Effector memory CD4-positive, alpha-beta T cell (primary cell): ENCODE results near the gene PPP3R2.

Source experiments
- DNase-seq, 3 donors: peaks; one replicate each; pipeline ENCODE4 v3.0.0-alpha.2; 2020
- H3K27ac ChIP-seq: 2 replicates; pipeline ENCODE4 v1.7.0; 2013; ENCODE audit warnings: mild to moderate bottlenecking, low read length, moderate library complexity; ENCODE audit not compliant: insufficient read depth, poor library complexity, severe bottlenecking
- H3K27me3 ChIP-seq: replicated peaks from 2 replicates; pipeline ENCODE4 v1.7.0; 2013; ENCODE audit warnings: mild to moderate bottlenecking, low read length; ENCODE audit not compliant: insufficient read depth, control insufficient read depth, poor library complexity, severe bottlenecking
- H3K36me3 ChIP-seq: 2 replicates; pipeline ENCODE4 v1.7.0; 2013; ENCODE audit warnings: mild to moderate bottlenecking, low read length, moderate library complexity; ENCODE audit not compliant: control insufficient read depth, insufficient read depth
- H3K4me1 ChIP-seq: 2 replicates; pipeline ENCODE4 v1.7.0; 2013; ENCODE audit warnings: low read length, mild to moderate bottlenecking; ENCODE audit not compliant: control insufficient read depth, insufficient read depth, poor library complexity, severe bottlenecking
- H3K4me3 ChIP-seq: 2 replicates; pipeline ENCODE4 v1.7.0; 2013; ENCODE audit warnings: low read length, low read depth, mild to moderate bottlenecking; ENCODE audit not compliant: insufficient read depth, poor library complexity, severe bottlenecking
- H3K9me3 ChIP-seq: 2 replicates; pipeline ENCODE4 v1.7.0; 2013; ENCODE audit warnings: mild to moderate bottlenecking, low read length, moderate library complexity; ENCODE audit not compliant: control insufficient read depth
- total RNA-seq, 3 donors: gene quantifications; one replicate each; lab custom pipeline; 2026; lab: John Stamatoyannopoulos, UW

PPP3R2 gene, protein sequence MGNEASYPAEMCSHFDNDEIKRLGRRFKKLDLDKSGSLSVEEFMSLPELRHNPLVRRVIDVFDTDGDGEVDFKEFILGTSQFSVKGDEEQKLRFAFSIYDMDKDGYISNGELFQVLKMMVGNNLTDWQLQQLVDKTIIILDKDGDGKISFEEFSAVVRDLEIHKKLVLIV
- 0 reads per million in 3 donors for total RNA-seq

DNA sequence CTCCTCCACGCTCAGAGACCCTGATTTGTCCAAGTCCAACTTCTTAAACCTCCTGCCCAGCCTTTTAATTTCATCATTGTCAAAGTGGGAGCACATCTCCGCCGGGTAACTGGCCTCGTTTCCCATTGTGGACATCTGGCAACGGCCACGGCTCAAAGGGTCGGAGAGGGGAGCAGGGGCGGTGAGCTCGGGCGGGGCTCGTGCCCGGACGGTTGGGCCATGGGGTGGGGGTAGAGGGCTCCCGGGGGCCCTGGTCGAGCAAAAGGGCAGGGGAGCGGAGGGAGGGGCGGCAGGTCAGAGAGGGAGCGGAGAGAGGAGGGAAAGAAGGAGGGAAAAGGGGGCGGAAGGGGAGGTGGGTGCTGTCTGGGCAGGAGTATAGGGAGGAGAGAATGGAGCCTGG, at the start of gene PPP3R2:
PPP3R2 (minus strand) TSS at position 174 of the 400 bp plus-strand sequence; CDS start at position 126, 48 bp downstream.
- no peaks in the 10 kb centered on the region for H3K4me1 ChIP-seq
- H3K27me3 ChIP-seq = no peaks in the 10 kb centered on the region
- H3K4me3 ChIP-seq = no peak within 1 kb of the TSS
- H3K9me3 ChIP-seq = no peaks in the 10 kb centered on the region
- no peaks in the 10 kb centered on the region for H3K36me3 ChIP-seq
- DNase-seq = no peak
- no peak within 1 kb of the TSS for H3K27ac ChIP-seq

GRCh38 chr9:101639785-101640665, 45.3 kb upstream of the PPP3R2 start:
- no peaks in the 10 kb centered on the region for H3K4me1 ChIP-seq
- no peak overlapping the region for H3K4me3 ChIP-seq
- no peak for DNase-seq
- no peak overlapping the region for H3K27ac ChIP-seq
- no peaks in the 10 kb centered on the region for H3K36me3 ChIP-seq
- no peaks in the 10 kb centered on the region for H3K9me3 ChIP-seq
- H3K27me3 ChIP-seq = no peaks in the 10 kb centered on the region

GRCh38 chr9:101639311-101639710, 44.5 kb upstream of the PPP3R2 start:
- H3K4me1 ChIP-seq = no peaks in the 10 kb centered on the region
- no peak for DNase-seq
- no peaks in the 10 kb centered on the region for H3K27me3 ChIP-seq
- no peak overlapping the region for H3K27ac ChIP-seq
- H3K36me3 ChIP-seq = no peaks in the 10 kb centered on the region
- no peak overlapping the region for H3K4me3 ChIP-seq
- no peaks in the 10 kb centered on the region for H3K9me3 ChIP-seq

- H3K4me3 ChIP-seq = no peak overlapping the region
- no peaks in the 10 kb centered on the region for H3K9me3 ChIP-seq
- H3K4me1 ChIP-seq = no peaks in the 10 kb centered on the region
- no peak for DNase-seq
- no peaks in the 10 kb centered on the region for H3K36me3 ChIP-seq
- H3K27ac ChIP-seq = no peak overlapping the region
- no peaks in the 10 kb centered on the region for H3K27me3 ChIP-seq
Measured at GRCh38 chr9:101636247-101636646, 41.5 kb upstream of the PPP3R2 start.

GRCh38 chr9:101635473-101635872, 40.7 kb upstream of the PPP3R2 start:
- Histone ChIP-seq H3K4me3 (no peak overlapping the region), H3K27ac (no peak overlapping the region), H3K4me1 (no peaks in the 10 kb centered on the region), H3K9me3 (no peaks in the 10 kb centered on the region), H3K36me3 (no peaks in the 10 kb centered on the region), H3K27me3 (no peaks in the 10 kb centered on the region)
- no peak for DNase-seq

GRCh38 chr9:101634741-101635409, 40.1 kb upstream of the PPP3R2 start:
- H3K4me1 ChIP-seq = no peaks in the 10 kb centered on the region
- H3K27me3 ChIP-seq = no peaks in the 10 kb centered on the region
- H3K4me3 ChIP-seq = no peak overlapping the region
- H3K36me3 ChIP-seq = no peaks in the 10 kb centered on the region
- no peak for DNase-seq
- H3K27ac ChIP-seq = no peak overlapping the region
- no peaks in the 10 kb centered on the region for H3K9me3 ChIP-seq

DNA sequence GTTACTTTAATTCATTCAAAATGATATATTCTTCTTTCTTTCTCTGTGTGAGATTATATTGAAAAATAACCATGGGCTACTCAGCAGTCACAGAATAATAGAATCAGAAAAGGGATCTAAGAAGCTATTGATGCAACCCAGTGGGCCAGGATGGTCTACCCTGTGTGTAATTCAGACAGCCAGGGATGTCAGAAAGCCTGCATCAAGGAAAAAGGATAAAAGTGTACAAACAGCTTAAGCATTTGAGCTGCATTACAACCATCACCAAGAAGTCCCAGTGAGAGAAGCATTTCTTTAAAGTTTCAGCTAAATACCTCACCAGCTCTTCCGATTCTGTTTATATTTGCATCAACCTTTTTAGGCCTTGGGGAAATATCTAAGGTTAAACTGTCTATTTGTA, 37.8 kb upstream of the PPP3R2 start:
- Histone ChIP-seq H3K4me3 (no peak overlapping the region), H3K27ac (no peak overlapping the region), H3K9me3 (no peaks in the 10 kb centered on the region), H3K4me1 (no peaks in the 10 kb centered on the region), H3K27me3 (no peaks in the 10 kb centered on the region), H3K36me3 (no peaks in the 10 kb centered on the region)
- DNase-seq = no peak

DNA sequence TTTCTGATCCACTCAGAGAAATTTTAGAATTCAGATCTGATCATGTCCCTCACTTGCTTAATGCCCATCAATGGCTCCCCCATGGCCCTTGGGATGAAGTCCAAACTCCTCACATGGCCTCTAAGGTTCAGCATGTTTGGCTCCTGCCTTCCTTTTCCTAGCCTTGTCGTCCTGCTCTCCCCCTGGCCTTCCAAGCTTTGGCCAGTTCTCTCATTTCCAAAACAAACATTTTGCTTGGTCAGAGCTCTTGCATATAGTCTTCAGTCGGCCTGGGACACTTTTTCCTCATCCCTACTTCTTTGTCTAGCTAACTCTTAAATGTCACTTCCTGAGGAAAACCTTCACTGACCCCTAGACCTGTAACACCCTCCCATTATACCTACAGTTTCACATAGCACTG, 37.1 kb upstream of the PPP3R2 start:
- H3K36me3 ChIP-seq = no peaks in the 10 kb centered on the region
- no peak overlapping the region for H3K27ac ChIP-seq
- H3K9me3 ChIP-seq = no peaks in the 10 kb centered on the region
- no peaks in the 10 kb centered on the region for H3K27me3 ChIP-seq
- DNase-seq = no peak
- H3K4me1 ChIP-seq = no peaks in the 10 kb centered on the region
- no peak overlapping the region for H3K4me3 ChIP-seq

GRCh38 chr9:101629636-101630035, 34.9 kb upstream of the PPP3R2 start:
- Histone ChIP-seq H3K36me3 (no peaks in the 10 kb centered on the region), H3K4me1 (no peaks in the 10 kb centered on the region), H3K4me3 (no peak overlapping the region), H3K27ac (no peak overlapping the region), H3K27me3 (no peaks in the 10 kb centered on the region), H3K9me3 (no peaks in the 10 kb centered on the region)
- no peak for DNase-seq

GRCh38 chr9:101628173-101628572, 33.4 kb upstream of the PPP3R2 start:
- Histone ChIP-seq H3K27ac (no peak overlapping the region), H3K4me3 (no peak overlapping the region), H3K9me3 (no peaks in the 10 kb centered on the region), H3K36me3 (no peaks in the 10 kb centered on the region), H3K27me3 (no peaks in the 10 kb centered on the region), H3K4me1 (no peaks in the 10 kb centered on the region)
- no peak for DNase-seq
